Heart right ventricle (tissue), 16 donors: ENCODE measurements around the gene FHOD3. TPM values are rescaled to one million over a fixed set of nuclear protein-coding genes. Genes with fewer than 3 reads are reported as not detected.

Experiments used
- ATAC-seq, 8 donors: fragments of 200-7000 bp; cut with Tn5 transposase; one replicate each; pipeline ENCODE4 v1.9.1; 2020; ENCODE audit warnings: mild to moderate bottlenecking in 8 of 8, moderate library complexity in 8 of 8, moderate number of reproducible peaks in 1 of 8
- DNase-seq, 2 donors: peaks; one replicate each; pipeline ENCODE4 v3.0.0-alpha.2; 2020
- H3K27ac ChIP-seq, 10 donors: fragments of 200-600 bp; sonication (generic) in 2 of 10; one replicate each; pipeline versions ENCODE4 v1.5.0 to v1.8.0; 2020 to 2022; ENCODE audit warnings: mild to moderate bottlenecking in 3 of 10
- H3K27me3 ChIP-seq, 7 donors: fragments of 200-600 bp; one replicate each; pipeline ENCODE4 v1.8.0; 2021 to 2022; ENCODE audit warnings: mild to moderate bottlenecking in 2 of 7
- H3K36me3 ChIP-seq, 9 donors: fragments of 200-600 bp; sonication (generic) in 1 of 9; one replicate each; pipeline versions ENCODE4 v1.5.0 to v1.8.0; 2020 to 2022; ENCODE audit warnings: mild to moderate bottlenecking in 2 of 9
- H3K4me1 ChIP-seq, 9 donors: fragments of 200-600 bp; sonication (generic) in 1 of 9; one replicate each; pipeline versions ENCODE4 v1.5.0 to v1.8.0; 2020 to 2022; ENCODE audit warnings: mild to moderate bottlenecking in 4 of 9
- H3K4me3 ChIP-seq, 10 donors: fragments of 200-600 bp; sonication (generic) in 2 of 10; one replicate each; pipeline versions ENCODE4 v1.5.0 to v1.8.0; 2020 to 2022; ENCODE audit warnings: mild to moderate bottlenecking in 7 of 10, moderate library complexity in 2 of 10
- H3K9me3 ChIP-seq, 11 donors: fragments of 200-600 bp in 10 of 11; sonication (generic) in 2 of 11; one replicate each; pipeline versions ENCODE4 v1.5.0 to v1.8.0; 2013 to 2022; ENCODE audit warnings: mild to moderate bottlenecking in 2 of 11, control low read depth in 1 of 11, moderate library complexity in 1 of 11
- CTCF ChIP-seq, 9 donors: fragments of 200-600 bp; sonication (generic) in 2 of 9; IDR thresholded peaks; one replicate each; pipeline versions ENCODE4 v1.5.0 to v1.8.0; 2021 to 2022; ENCODE audit warnings: antibody characterized with exemption in 9 of 9, mild to moderate bottlenecking in 5 of 9, moderate library complexity in 1 of 9
- WGBS, 2 donors: extraction: QIAGEN DNeasy Blood & Tissue Kit; methylation state at CpG; one replicate each; pipeline ENCODE4 v1.1.7; 2013; ENCODE audit warnings: inconsistent platforms in 1 of 2; 5-methylcytosine and 5-hydroxymethylcytosine counted together
- intact Hi-C, 10 donors: fragments of 100-400 bp; cut with DNase I; formaldehyde crosslinking; loops; one replicate each; pipeline versions ENCODE4 v1.11.1 to v1.14.2; 2022
- polyA plus RNA-seq, 2 donors: library from polyadenylated mRNA; stranded (reverse); fragments of 200-250 nt; gene quantifications; one replicate each; pipeline ENCODE4 v1.2.3, GENCODE V29; 2013
- total RNA-seq, 10 donors: library from RNA; stranded (reverse); fragmentation: NEBNext Ultra II Directional in 3 of 10; extraction: Animal tissue kit (Norgen Biotek cat#: 25700) in 3 of 10; gene quantifications; one replicate each; pipeline versions ENCODE4 v1.2.1 to v1.2.4, GENCODE V29; 2021 to 2023
- donor health status: Arrhythmogenic right ventricular cardiomyopathy.
- donor health status: ischemic (EF 13 %, LVEDD 7.1; RV severe dilation, severe dysfunction).
- donor health status: healthy with polysubstance abuse.
- donor health status: DM: no; HTN: yes; CAD: no.
- donor health status: DM: no; HTN: no; CAD: no.
- donor health status: ischemic (EF 25% LVEDD 6.9; RV normal size, moderate dysfunction).
- donor health status: ischemic (EF 25% LVEDD 5.7; RV mildly dilated, moderate dysfunction).
- donor health status: healthy.
- donor health status: DM: yes; HTN: yes; CAD: no.
- donor health status: Ischemic cardiomyopathy.
- donor health status: ischemic (EF 35%, LVEDD 5.7; RV mildly dilated, moderate dysfunction).
- donor health status: nonischemic (EF 11% LVEDD 7.7; RV severe dilation, severe dysfunction).
- donor health status: DM: yes; HTN: yes; CAD: no.
- donor health status: PGD.
- donor health status: ischemic (EF 29% LVEDD 5.4; RV normal size, mild dysfunction).
- donor health status: nonischemic (EF 23%, LVEDD 6.1; RV moderate dilation, normal function).

The FHOD3 gene
- total and polyA plus RNA-seq, 12 donors = 81.8 to 484 (median 356) TPM

- Histone ChIP-seq H3K4me1 (peaks cover 2 to 85% (median 52%) of the 10 kb centered on the region in 9 donors), H3K27ac (peak overlapping the region; percentile 45 to 90 (median 81)), H3K27me3 (no peaks in the 10 kb centered on the region), H3K36me3 (no peaks in the 10 kb centered on the region), H3K9me3 (no peaks in the 10 kb centered on the region), H3K4me3 (no peak overlapping the region)
- WGBS, 2 donors = 39 to 61% methylated on average over 4 of the region's 4 CpGs
- peak in 2 of 8 donors; percentile 9 to 25 for ATAC-seq
- DNase-seq = no peak
- TF ChIP-seq CTCF (IDR thresholded peaks at IDR 0.05) = no peak
- intact Hi-C loops = loop anchor here in 1 of 10 donors (5.0 kb wide), 1 partner anchor 163 kb away; no protein-coding TSS in a partner anchor
These were observed 332.3 kb downstream of the FHOD3 start for GRCh38 chr18:36629836-36630235.

- DNase-seq = peak; percentile 39 to 56
These were observed 333.4 kb downstream of the FHOD3 start for GRCh38 chr18:36630917-36631316.

GRCh38 chr18:36633961-36634412 is 336.5 kb downstream of the FHOD3 start:
- TF ChIP-seq CTCF (IDR thresholded peaks at IDR 0.05) = no peak
- ATAC-seq = no peak
- no peak overlapping the region for H3K27ac ChIP-seq
- 68 to 70% methylated on average over 4 of the region's 4 CpGs for WGBS, 2 donors
- H3K4me3 ChIP-seq = no peak overlapping the region
- no peaks in the 10 kb centered on the region for H3K36me3 ChIP-seq
- intact Hi-C loops = no loop called here
- no peak for DNase-seq
- peaks cover 2 to 68% (median 27%) of the 10 kb centered on the region in 9 donors for H3K4me1 ChIP-seq
- H3K9me3 ChIP-seq = no peaks in the 10 kb centered on the region
- H3K27me3 ChIP-seq = no peaks in the 10 kb centered on the region

More at GRCh38 chr18:36630917-36631316, 333.4 kb downstream of the FHOD3 start:
- H3K27me3 ChIP-seq = no peaks in the 10 kb centered on the region
- intact Hi-C loops = no loop called here
- peak; percentile 26 to 76 (median 57) for ATAC-seq
- no peaks in the 10 kb centered on the region for H3K36me3 ChIP-seq
- peaks cover 2 to 82% (median 49%) of the 10 kb centered on the region in 9 donors for H3K4me1 ChIP-seq
- TF ChIP-seq CTCF (IDR thresholded peaks at IDR 0.05) = no peak
- WGBS, 2 donors = 45 to 73% methylated on average over 2 of the region's 2 CpGs
- no peaks in the 10 kb centered on the region for H3K9me3 ChIP-seq
- H3K4me3 ChIP-seq = no peak overlapping the region
- H3K27ac ChIP-seq = peak overlapping the region in 7 of 10 donors; percentile 22 to 90 (median 82)

GRCh38 chr18:36634573-36635216 is 337.2 kb downstream of the FHOD3 start:
- 66 to 67% methylated on average over 7 of the region's 7 CpGs for WGBS, 2 donors
- Histone ChIP-seq H3K27ac (no peak overlapping the region), H3K36me3 (no peaks in the 10 kb centered on the region), H3K27me3 (no peaks in the 10 kb centered on the region), H3K4me1 (peaks cover 2 to 62% (median 20%) of the 10 kb centered on the region in 9 donors), H3K4me3 (no peak overlapping the region), H3K9me3 (no peaks in the 10 kb centered on the region)
- ATAC-seq = no peak
- no peak for DNase-seq
- intact Hi-C loops = no loop called here
- TF ChIP-seq CTCF (IDR thresholded peaks at IDR 0.05) = no peak
